Activated gamma-delta T cell treated with anti-CD3 and anti-CD28 coated beads, Interleukin-2, amount 50 U/mL, for 16 hours (primary cell): ENCODE measurements around the gene AKAP9.
"Not testable (repeated sequence)": the region's sequence is repeated elsewhere in the genome, so short reads cannot be mapped to it uniquely, and the experiment has no call there.

Experiments
- DNase-seq: peaks from one replicate; pipeline ENCODE4 v3.0.0-alpha.2; 2020; ENCODE audit warnings: low read depth

AKAP9 gene

GRCh38 chr7:92013611-92014010, 72.9 kb downstream of the AKAP9 start:
- no peak for DNase-seq

GRCh38 chr7:92020636-92021035, 80.0 kb downstream of the AKAP9 start:
- no peak for DNase-seq

GRCh38 chr7:92025260-92025659, 84.6 kb downstream of the AKAP9 start:
- no peak for DNase-seq

- DNase-seq = not testable (repeated sequence)
Observed at GRCh38 chr7:92026635-92027034, 86.0 kb downstream of the AKAP9 start.

- not testable (repeated sequence) for DNase-seq
Observed at GRCh38 chr7:92027128-92027527, 86.5 kb downstream of the AKAP9 start.

GRCh38 chr7:92028226-92028625, 87.6 kb downstream of the AKAP9 start:
- DNase-seq = no peak

GRCh38 chr7:92028686-92029085, 88.0 kb downstream of the AKAP9 start:
- no peak for DNase-seq

- no peak for DNase-seq
Observed at GRCh38 chr7:92034116-92034515, 93.5 kb downstream of the AKAP9 start.

GRCh38 chr7:92035576-92035975, 94.9 kb downstream of the AKAP9 start:
- DNase-seq = no peak

- DNase-seq = no peak
Observed at GRCh38 chr7:92039900-92040299, 99.2 kb downstream of the AKAP9 start.

- no peak for DNase-seq
Observed at GRCh38 chr7:92042056-92042737, 101.5 kb downstream of the AKAP9 start.

- DNase-seq = no peak
Observed at GRCh38 chr7:92043098-92043497, 102.4 kb downstream of the AKAP9 start.

GRCh38 chr7:92043637-92044036, 103.0 kb downstream of the AKAP9 start:
- DNase-seq = no peak

- DNase-seq = no peak
Observed at GRCh38 chr7:92044148-92044547, 103.5 kb downstream of the AKAP9 start.

GRCh38 chr7:92044940-92045339, 104.3 kb downstream of the AKAP9 start:
- no peak for DNase-seq

- DNase-seq = no peak
Observed at GRCh38 chr7:92051655-92052054, 111.0 kb downstream of the AKAP9 start.

GRCh38 chr7:92052159-92052558, 111.5 kb downstream of the AKAP9 start:
- DNase-seq = no peak

GRCh38 chr7:92052684-92053083, 112.0 kb downstream of the AKAP9 start:
- DNase-seq = no peak

- DNase-seq = no peak
Observed at GRCh38 chr7:92053312-92053711, 112.7 kb downstream of the AKAP9 start.

GRCh38 chr7:92056286-92056685, 115.6 kb downstream of the AKAP9 start:
- DNase-seq = no peak

GRCh38 chr7:92057375-92057774, 116.7 kb downstream of the AKAP9 start:
- DNase-seq = no peak

- DNase-seq = no peak
Observed at GRCh38 chr7:92058040-92058439, 117.4 kb downstream of the AKAP9 start.

GRCh38 chr7:92058899-92059298, 118.2 kb downstream of the AKAP9 start:
- DNase-seq = no peak

- no peak for DNase-seq
Observed at GRCh38 chr7:92061154-92061553, 120.5 kb downstream of the AKAP9 start.
